GM23338 (cell line): ENCODE measurements around the gene STRN4. TPM values are rescaled to one million over a fixed set of nuclear protein-coding genes. Genes with fewer than 3 reads are reported as not detected.

Experiments used
- ATAC-seq: fragments of 200-7000 bp; cut with Tn5 transposase; 3 replicates; pipeline ENCODE4 v1.9.1; 2020
- DNase-seq: peaks from one replicate; pipeline ENCODE4 v3.0.0-alpha.2; 2015; ENCODE audit warnings: low spot score
- H2AFZ ChIP-seq: fragments of 200-600 bp; sonication (generic); 2 replicates; pipeline ENCODE4 v1.8.0; 2016; ENCODE audit warnings: antibody characterized with exemption, mild to moderate bottlenecking, moderate library complexity
- H3F3A ChIP-seq: fragments of 200-600 bp; sonication (generic); replicated peaks from 2 replicates; pipeline ENCODE4 v1.8.0; 2017; ENCODE audit warnings: antibody characterized with exemption, mixed run types, low read depth
- H3K27ac ChIP-seq: fragments of 200-600 bp; sonication (generic); 2 replicates; pipeline ENCODE4 v1.6.1; 2016; ENCODE audit warnings: low read depth
- H3K27me3 ChIP-seq: fragments of 200-600 bp; sonication (generic); 2 replicates; pipeline ENCODE4 v1.8.0; 2016; ENCODE audit warnings: mild to moderate bottlenecking, mixed run types, moderate library complexity; ENCODE audit not compliant: insufficient read depth
- H3K36me3 ChIP-seq: fragments of 200-600 bp; sonication (generic); 2 replicates; pipeline ENCODE4 v1.8.0; 2016; ENCODE audit warnings: mild to moderate bottlenecking; ENCODE audit not compliant: insufficient read depth
- H3K4me1 ChIP-seq: fragments of 200-600 bp; sonication (generic); 2 replicates; pipeline ENCODE4 v1.8.0; 2016; ENCODE audit warnings: mild to moderate bottlenecking, moderate library complexity; ENCODE audit not compliant: insufficient read depth
- H3K4me2 ChIP-seq: fragments of 200-600 bp; sonication (generic); 2 replicates; pipeline ENCODE4 v1.7.1; 2017; ENCODE audit warnings: mixed run types
- H3K4me3 ChIP-seq: fragments of 200-600 bp; sonication (generic); 2 replicates; pipeline ENCODE4 v1.6.1; 2016; ENCODE audit warnings: mixed run types
- H3K79me2 ChIP-seq: fragments of 200-600 bp; sonication (generic); replicated peaks from 2 replicates; pipeline ENCODE4 v1.8.0; 2017; ENCODE audit warnings: mild to moderate bottlenecking; ENCODE audit not compliant: insufficient read depth
- H3K9me2 ChIP-seq: fragments of 200-600 bp; sonication (generic); 2 replicates; pipeline ENCODE4 v1.8.0; 2017; ENCODE audit not compliant: insufficient read depth
- H4K20me1 ChIP-seq: fragments of 200-600 bp; sonication (generic); replicated peaks from 2 replicates; pipeline ENCODE4 v1.8.0; 2017; ENCODE audit warnings: mild to moderate bottlenecking; ENCODE audit not compliant: insufficient read depth
- H3K27ac Mint-ChIP-seq: 2 replicates; pipeline ENCODE4 v1.8.0; 2020; ENCODE audit warnings: inconsistent platforms, mild to moderate bottlenecking, moderate library complexity, mixed read lengths
- H3K27me3 Mint-ChIP-seq: 3 replicates; pipeline ENCODE4 v1.8.0; 2022; ENCODE audit warnings: low read depth, mild to moderate bottlenecking, moderate library complexity, mixed read lengths, inconsistent platforms; ENCODE audit not compliant: insufficient read depth, poor library complexity
- H3K36me3 Mint-ChIP-seq: 3 replicates; pipeline ENCODE4 v1.8.0; 2021; ENCODE audit warnings: low read depth, mild to moderate bottlenecking, inconsistent platforms, moderate library complexity, mixed read lengths
- H3K4me1 Mint-ChIP-seq: 3 replicates; pipeline ENCODE4 v1.8.0; 2020; ENCODE audit warnings: mild to moderate bottlenecking, inconsistent platforms, mixed read lengths
- H3K4me3 Mint-ChIP-seq: 3 replicates; pipeline ENCODE4 v1.8.0; 2021; ENCODE audit warnings: moderate library complexity, mild to moderate bottlenecking, inconsistent platforms, mixed read lengths
- H3K9me3 Mint-ChIP-seq: 3 replicates; pipeline ENCODE4 v1.8.0; 2020; ENCODE audit warnings: moderate library complexity, mild to moderate bottlenecking, inconsistent platforms, mixed read lengths
- CREB1 ChIP-seq: fragments of 250-450 bp; sonication (Bioruptor Pico); IDR thresholded peaks from 2 replicates; pipeline ENCODE4 v1.5.0; 2020; ENCODE audit warnings: low read depth, mild to moderate bottlenecking, moderate library complexity
- EZH2 ChIP-seq: fragments of 200-600 bp; sonication (generic); IDR thresholded peaks from one replicate; pipeline ENCODE4 v1.8.0; 2017; ENCODE audit warnings: antibody characterized with exemption, mild to moderate bottlenecking, low read depth; ENCODE audit not compliant: unreplicated experiment
- EZH2phosphoT487 ChIP-seq: fragments of 200-600 bp; sonication (generic); IDR thresholded peaks from one replicate; pipeline ENCODE4 v1.8.1; 2018; ENCODE audit warnings: antibody characterized with exemption; ENCODE audit not compliant: unreplicated experiment
- JUNB ChIP-seq: IDR thresholded peaks from one replicate; pipeline ENCODE4 v1.6.1; 2016; ENCODE audit warnings: antibody characterized with exemption; ENCODE audit not compliant: unreplicated experiment
- NANOG ChIP-seq: IDR thresholded peaks from 2 replicates; pipeline ENCODE4 v1.6.1; 2016; ENCODE audit warnings: antibody characterized with exemption, borderline replicate concordance
- POLR2AphosphoS5 ChIP-seq: IDR thresholded peaks from 2 replicates; pipeline ENCODE4 v1.6.1; 2016; ENCODE audit warnings: antibody characterized with exemption, low read depth
- REST ChIP-seq: IDR thresholded peaks from one replicate; pipeline ENCODE4 v1.6.1; 2018; ENCODE audit warnings: antibody characterized with exemption; ENCODE audit not compliant: unreplicated experiment
- STAT1 ChIP-seq: IDR thresholded peaks from one replicate; pipeline ENCODE4 v1.6.1; 2016; ENCODE audit warnings: antibody characterized with exemption; ENCODE audit not compliant: unreplicated experiment
- ZNF114 ChIP-seq: fragments of 250-450 bp; sonication (Bioruptor Pico); IDR thresholded peaks from 2 replicates; pipeline ENCODE4 v1.5.0; 2020; ENCODE audit warnings: mild to moderate bottlenecking, moderate library complexity
- polyA plus RNA-seq: library from polyadenylated mRNA; unstranded; fragments of >200 nt; fragmentation: Nextera tagmentation; extraction: Ambion mirVana; gene quantifications from 2 replicates; pipeline ENCODE4 v1.2.1, GENCODE V29; 2016
- total RNA-seq: library from RNA; depleted of rRNA; stranded (reverse); fragments of >200 nt; shearing (Covaris generic); gene quantifications from 2 replicates; pipeline ENCODE4 v1.2.3, GENCODE V29; 2014
- TF ChIP-seq, protein P1 (sequence below): IDR thresholded peaks from 2 replicates; pipeline ENCODE4 v1.6.1; 2016; ENCODE audit warnings: antibody characterized with exemption
- TF ChIP-seq, protein P2 (sequence below), 2 experiments: fragments of 200-600 bp in 1 of 2; sonication (generic) in 1 of 2; conservative IDR thresholded peaks; 2 replicates each; pipeline versions ENCODE4 v1.5.1 to v1.6.1; 2016 to 2017; ENCODE audit warnings: antibody characterized with exemption in 2 of 2, low read depth in 2 of 2, mild to moderate bottlenecking in 2 of 2, moderate library complexity in 1 of 2

STRN4 gene
- total and polyA plus RNA-seq, 2 experiments from 2014 or later = 62.1 to 140 TPM

DNA sequence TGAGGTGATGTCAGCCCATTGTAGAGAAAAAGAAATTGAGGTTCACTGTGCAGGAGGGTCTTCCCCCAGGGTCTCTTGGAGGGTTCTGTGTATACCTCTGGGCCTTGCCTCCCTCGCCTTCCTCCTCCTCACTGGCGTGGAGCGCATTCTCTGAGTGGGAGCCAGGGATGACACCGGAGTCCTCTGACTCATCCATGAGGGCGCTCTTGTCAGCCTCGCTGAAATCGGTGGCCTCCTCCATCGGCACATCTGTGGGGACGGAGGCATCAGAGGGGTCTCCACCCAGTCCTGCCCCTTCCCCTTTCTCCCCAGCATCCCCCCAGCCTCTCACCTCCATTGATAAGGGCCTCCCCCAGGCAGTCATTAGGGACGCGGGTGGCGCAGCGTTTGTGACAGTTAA is 45.5 kb downstream of the STRN4 start (continued):
- TF ChIP-seq REST (no peak), JUNB (no peak), CREB1 (no peak), STAT1 (no peak), EZH2phosphoT487 (no peak), POLR2AphosphoS5 (no peak), EZH2 (no peak), ZNF114 (CRISPR knock-in tag) (no peak), NANOG (no peak)
- TF ChIP-seq, protein P1, sequence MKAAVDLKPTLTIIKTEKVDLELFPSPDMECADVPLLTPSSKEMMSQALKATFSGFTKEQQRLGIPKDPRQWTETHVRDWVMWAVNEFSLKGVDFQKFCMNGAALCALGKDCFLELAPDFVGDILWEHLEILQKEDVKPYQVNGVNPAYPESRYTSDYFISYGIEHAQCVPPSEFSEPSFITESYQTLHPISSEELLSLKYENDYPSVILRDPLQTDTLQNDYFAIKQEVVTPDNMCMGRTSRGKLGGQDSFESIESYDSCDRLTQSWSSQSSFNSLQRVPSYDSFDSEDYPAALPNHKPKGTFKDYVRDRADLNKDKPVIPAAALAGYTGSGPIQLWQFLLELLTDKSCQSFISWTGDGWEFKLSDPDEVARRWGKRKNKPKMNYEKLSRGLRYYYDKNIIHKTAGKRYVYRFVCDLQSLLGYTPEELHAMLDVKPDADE = no peak

GRCh38 chr19:46698395-46699321 is 47.6 kb downstream of the STRN4 start:
- Histone ChIP-seq H3K4me3 (no peak overlapping the region), H3F3A (peaks cover 14% of the 10 kb centered on the region; the same call in 1 of the 2 replicates), H3K9me2 (no peaks in the 10 kb centered on the region), H4K20me1 (peaks cover 40% of the 10 kb centered on the region), H3K27ac (peak overlapping the region; percentile 84; the same call in 1 of the 2 replicates), H3K27me3 (no peaks in the 10 kb centered on the region), H3K36me3 (peaks cover 71% of the 10 kb centered on the region), H3K4me2 (no peak overlapping the region), H3K4me1 (peaks cover 4% of the 10 kb centered on the region; the same call in 1 of the 2 replicates), H2AFZ (no peak overlapping the region), H3K79me2 (0 out of 2 replicates have a peak, but pooled peaks cover 3% of the 10 kb centered on the region)
- peaks cover 6% of the 10 kb centered on the region for H3K27me3 Mint-ChIP-seq
- no peak overlapping the region; the same call in 2 of the 3 replicates for H3K4me3 Mint-ChIP-seq
- H3K9me3 Mint-ChIP-seq = no peaks in the 10 kb centered on the region
- DNase-seq (no peak), ATAC-seq (no peak)
- peaks cover 10% of the 10 kb centered on the region for H3K4me1 Mint-ChIP-seq
- peaks cover 81% of the 10 kb centered on the region for H3K36me3 Mint-ChIP-seq
- H3K27ac Mint-ChIP-seq = no peak overlapping the region
- TF ChIP-seq NANOG (no peak), REST (no peak), POLR2AphosphoS5 (no peak), ZNF114 (CRISPR knock-in tag) (no peak)
- TF ChIP-seq, protein P2, sequence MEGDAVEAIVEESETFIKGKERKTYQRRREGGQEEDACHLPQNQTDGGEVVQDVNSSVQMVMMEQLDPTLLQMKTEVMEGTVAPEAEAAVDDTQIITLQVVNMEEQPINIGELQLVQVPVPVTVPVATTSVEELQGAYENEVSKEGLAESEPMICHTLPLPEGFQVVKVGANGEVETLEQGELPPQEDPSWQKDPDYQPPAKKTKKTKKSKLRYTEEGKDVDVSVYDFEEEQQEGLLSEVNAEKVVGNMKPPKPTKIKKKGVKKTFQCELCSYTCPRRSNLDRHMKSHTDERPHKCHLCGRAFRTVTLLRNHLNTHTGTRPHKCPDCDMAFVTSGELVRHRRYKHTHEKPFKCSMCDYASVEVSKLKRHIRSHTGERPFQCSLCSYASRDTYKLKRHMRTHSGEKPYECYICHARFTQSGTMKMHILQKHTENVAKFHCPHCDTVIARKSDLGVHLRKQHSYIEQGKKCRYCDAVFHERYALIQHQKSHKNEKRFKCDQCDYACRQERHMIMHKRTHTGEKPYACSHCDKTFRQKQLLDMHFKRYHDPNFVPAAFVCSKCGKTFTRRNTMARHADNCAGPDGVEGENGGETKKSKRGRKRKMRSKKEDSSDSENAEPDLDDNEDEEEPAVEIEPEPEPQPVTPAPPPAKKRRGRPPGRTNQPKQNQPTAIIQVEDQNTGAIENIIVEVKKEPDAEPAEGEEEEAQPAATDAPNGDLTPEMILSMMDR (conservative IDR thresholded peaks at IDR 0.05; ENCODE audit: low read depth in 2 of 2) = no peak
